ENCODE data around the gene GPR152. TPM values are rescaled to one million over a fixed set of nuclear protein-coding genes. Genes with fewer than 3 reads are reported as not detected.

GPR152 gene
- total RNA-seq, 1 donor = not detected

DNA sequence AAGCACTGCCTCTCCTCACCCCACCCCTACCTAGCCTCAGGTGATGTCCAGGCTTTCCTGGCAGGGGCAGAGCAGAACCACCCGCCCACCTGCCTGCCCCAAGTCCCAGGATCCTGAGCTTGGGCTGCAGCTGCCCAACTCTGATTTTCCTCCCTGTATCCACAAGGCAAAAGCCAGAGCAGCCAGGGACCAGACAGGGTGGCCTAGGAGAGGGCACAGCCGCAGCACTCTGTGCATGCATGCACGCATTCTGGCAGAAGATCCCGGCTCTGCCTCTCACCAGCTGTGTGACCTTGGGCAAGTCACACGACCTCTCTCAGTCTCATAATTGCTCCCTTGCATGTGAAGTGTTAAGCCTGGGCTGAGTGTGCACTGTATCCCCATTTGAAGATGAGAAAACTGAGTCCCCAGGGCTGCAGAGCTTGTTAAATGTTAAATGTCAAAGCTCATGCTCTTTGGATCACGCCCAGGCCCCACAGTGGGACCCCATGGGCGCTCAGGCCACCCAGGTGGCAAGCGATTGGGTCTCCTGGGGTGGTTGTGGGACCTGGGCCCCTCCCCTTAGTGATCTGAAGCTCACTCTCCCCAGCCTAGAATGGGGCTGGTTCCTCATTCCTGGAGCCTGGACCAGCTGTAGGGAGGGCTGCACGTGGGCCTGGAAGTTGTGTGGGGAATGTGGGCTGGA is 39.9 kb downstream of the GPR152 start:
- no peaks in the 10 kb centered on the region for H3K36me3 ChIP-seq (ENCODE audit: insufficient read depth, low read length)
- no peak overlapping the region for H2AFZ ChIP-seq (ENCODE audit: low read length)
- TF ChIP-seq, protein P1, sequence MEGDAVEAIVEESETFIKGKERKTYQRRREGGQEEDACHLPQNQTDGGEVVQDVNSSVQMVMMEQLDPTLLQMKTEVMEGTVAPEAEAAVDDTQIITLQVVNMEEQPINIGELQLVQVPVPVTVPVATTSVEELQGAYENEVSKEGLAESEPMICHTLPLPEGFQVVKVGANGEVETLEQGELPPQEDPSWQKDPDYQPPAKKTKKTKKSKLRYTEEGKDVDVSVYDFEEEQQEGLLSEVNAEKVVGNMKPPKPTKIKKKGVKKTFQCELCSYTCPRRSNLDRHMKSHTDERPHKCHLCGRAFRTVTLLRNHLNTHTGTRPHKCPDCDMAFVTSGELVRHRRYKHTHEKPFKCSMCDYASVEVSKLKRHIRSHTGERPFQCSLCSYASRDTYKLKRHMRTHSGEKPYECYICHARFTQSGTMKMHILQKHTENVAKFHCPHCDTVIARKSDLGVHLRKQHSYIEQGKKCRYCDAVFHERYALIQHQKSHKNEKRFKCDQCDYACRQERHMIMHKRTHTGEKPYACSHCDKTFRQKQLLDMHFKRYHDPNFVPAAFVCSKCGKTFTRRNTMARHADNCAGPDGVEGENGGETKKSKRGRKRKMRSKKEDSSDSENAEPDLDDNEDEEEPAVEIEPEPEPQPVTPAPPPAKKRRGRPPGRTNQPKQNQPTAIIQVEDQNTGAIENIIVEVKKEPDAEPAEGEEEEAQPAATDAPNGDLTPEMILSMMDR (IDR thresholded peaks at IDR 0.05; ENCODE audit: extremely low read depth, low read depth, low read length) = no peak
- H3K4me2 ChIP-seq (ENCODE audit: insufficient read depth, low read length) = no peak overlapping the region
- H3K27ac ChIP-seq (ENCODE audit: low read depth, low read length) = no peak overlapping the region
- H3K27me3 ChIP-seq (ENCODE audit: insufficient read depth, low read length) = peaks cover 63% of the 10 kb centered on the region
- no peak for DNase-seq (ENCODE audit: insufficient read length, low spot score, missing footprints)
- no peak overlapping the region for H3K4me3 ChIP-seq (ENCODE audit: insufficient read depth, low read length)
- peaks cover 5% of the 10 kb centered on the region for H4K20me1 ChIP-seq (ENCODE audit: insufficient read depth, low read length)
- peaks cover 3% of the 10 kb centered on the region for H3K4me1 ChIP-seq (ENCODE audit: insufficient read depth, low read length)
- H3K79me2 ChIP-seq (ENCODE audit: insufficient read depth, low read length) = no peaks in the 10 kb centered on the region
- no peaks in the 10 kb centered on the region for H3K9me3 ChIP-seq (ENCODE audit: low read depth, low read length)

DNA sequence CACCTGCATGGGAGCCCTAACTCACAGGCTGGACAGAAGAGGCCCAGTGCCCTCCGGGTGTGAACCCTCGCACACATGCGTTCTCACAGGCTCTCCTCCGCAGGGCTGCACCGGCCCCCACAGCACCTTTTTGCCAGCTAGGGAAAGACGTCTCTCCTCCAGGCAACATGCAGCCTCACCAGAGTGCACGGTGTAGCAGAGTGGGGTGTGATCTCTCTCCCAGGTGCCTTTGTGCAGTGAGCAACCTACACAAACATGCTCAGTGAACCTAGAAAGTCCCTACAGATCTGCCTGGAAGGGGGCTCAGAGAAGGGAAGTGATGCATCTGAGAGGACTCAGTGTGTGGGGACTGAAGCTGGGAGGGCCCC is 40.8 kb downstream of the GPR152 start:
- Histone ChIP-seq H3K4me3 (ENCODE audit: insufficient read depth, low read length) (no peak overlapping the region), H3K4me1 (ENCODE audit: insufficient read depth, low read length) (peaks cover 1% of the 10 kb centered on the region), H3K4me2 (ENCODE audit: insufficient read depth, low read length) (no peak overlapping the region), H3K36me3 (ENCODE audit: insufficient read depth, low read length) (no peaks in the 10 kb centered on the region), H3K27me3 (ENCODE audit: insufficient read depth, low read length) (peaks cover 63% of the 10 kb centered on the region), H2AFZ (ENCODE audit: low read length) (no peak overlapping the region), H3K27ac (ENCODE audit: low read depth, low read length) (no peak overlapping the region), H3K9me3 (ENCODE audit: low read depth, low read length) (no peaks in the 10 kb centered on the region), H3K79me2 (ENCODE audit: insufficient read depth, low read length) (no peaks in the 10 kb centered on the region), H4K20me1 (ENCODE audit: insufficient read depth, low read length) (peaks cover 1% of the 10 kb centered on the region)
- TF ChIP-seq, protein P1 (IDR thresholded peaks at IDR 0.05; ENCODE audit: extremely low read depth, low read depth, low read length) = no peak
- DNase-seq (ENCODE audit: insufficient read length, low spot score, missing footprints) = no peak

DNA sequence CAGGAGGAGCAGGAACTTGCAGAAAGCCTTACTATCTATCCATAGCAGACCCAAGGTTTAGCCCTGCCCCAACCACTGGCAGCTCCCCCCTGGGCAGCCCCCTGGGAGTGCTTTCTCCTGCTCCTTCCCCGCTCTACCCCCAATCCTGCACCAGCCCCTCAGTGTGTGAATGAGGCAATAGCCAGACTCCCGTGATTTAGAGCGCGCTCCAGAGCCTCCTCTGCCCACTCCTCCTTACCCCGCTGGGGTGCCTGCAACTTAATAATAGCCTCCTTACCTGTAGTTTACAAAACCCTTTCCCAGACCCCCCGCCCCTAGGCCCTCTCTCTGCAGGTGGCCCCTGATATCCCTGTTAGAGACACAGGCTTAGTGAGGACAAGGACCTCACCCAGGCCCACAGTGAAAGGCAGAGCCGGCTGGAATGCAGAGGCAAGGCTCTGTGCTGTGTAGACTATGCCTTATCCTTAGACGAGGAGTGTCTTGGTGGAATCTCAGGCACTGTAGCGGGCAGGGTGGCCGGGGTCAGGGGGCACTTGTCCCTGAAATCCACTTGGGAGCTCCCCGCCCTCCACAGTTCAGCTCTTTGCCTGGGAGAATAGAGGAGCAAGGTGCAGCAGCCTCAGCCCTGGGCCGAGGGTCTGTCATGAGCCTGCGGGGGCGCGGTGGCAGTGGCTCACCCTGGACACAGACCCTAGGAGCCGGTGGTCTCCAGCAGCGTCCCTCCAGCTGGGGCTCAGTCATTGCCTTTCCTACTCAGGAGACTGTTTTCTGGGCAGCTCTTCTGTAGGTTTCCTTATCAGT is 41.3 kb downstream of the GPR152 start:
- H3K27me3 ChIP-seq (ENCODE audit: insufficient read depth, low read length) = peaks cover 63% of the 10 kb centered on the region
- no peak overlapping the region for H2AFZ ChIP-seq (ENCODE audit: low read length)
- DNase-seq (ENCODE audit: insufficient read length, low spot score, missing footprints) = no peak
- H3K4me3 ChIP-seq (ENCODE audit: insufficient read depth, low read length) = no peak overlapping the region
- H4K20me1 ChIP-seq (ENCODE audit: insufficient read depth, low read length) = no peaks in the 10 kb centered on the region
- H3K4me1 ChIP-seq (ENCODE audit: insufficient read depth, low read length) = no peaks in the 10 kb centered on the region
- TF ChIP-seq, protein P1 (IDR thresholded peaks at IDR 0.05; ENCODE audit: extremely low read depth, low read depth, low read length) = no peak
- H3K27ac ChIP-seq (ENCODE audit: low read depth, low read length) = no peak overlapping the region
- no peak overlapping the region for H3K4me2 ChIP-seq (ENCODE audit: insufficient read depth, low read length)
- H3K36me3 ChIP-seq (ENCODE audit: insufficient read depth, low read length) = no peaks in the 10 kb centered on the region
- no peaks in the 10 kb centered on the region for H3K9me3 ChIP-seq (ENCODE audit: low read depth, low read length)
- H3K79me2 ChIP-seq (ENCODE audit: insufficient read depth, low read length) = no peaks in the 10 kb centered on the region

DNA sequence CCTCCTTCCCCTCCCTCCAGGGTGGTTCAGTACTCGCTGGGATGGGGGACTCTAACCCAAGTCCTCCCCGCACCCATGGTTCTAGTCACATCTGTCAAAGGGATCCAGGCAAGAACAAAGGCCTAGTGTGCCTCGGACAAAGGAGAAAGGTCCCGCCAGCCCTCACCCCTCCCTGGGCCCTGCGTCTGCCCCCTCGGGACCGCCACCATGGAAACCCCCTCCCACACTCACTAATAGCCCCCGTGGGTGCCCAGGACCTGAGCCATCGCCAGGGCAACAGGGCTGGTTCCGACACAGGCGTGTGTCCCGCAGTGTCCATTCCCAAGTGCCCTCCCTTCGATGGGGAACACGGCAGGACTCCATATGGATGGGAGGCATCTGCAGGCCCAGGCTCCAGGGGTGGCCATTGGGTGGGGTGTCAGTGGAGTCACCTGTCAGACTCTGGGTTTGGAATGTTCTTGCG is 42.1 kb downstream of the GPR152 start:
- no peaks in the 10 kb centered on the region for H3K36me3 ChIP-seq (ENCODE audit: insufficient read depth, low read length)
- H3K4me2 ChIP-seq (ENCODE audit: insufficient read depth, low read length) = no peak overlapping the region
- no peaks in the 10 kb centered on the region for H3K79me2 ChIP-seq (ENCODE audit: insufficient read depth, low read length)
- H3K27me3 ChIP-seq (ENCODE audit: insufficient read depth, low read length) = peaks cover 63% of the 10 kb centered on the region
- H4K20me1 ChIP-seq (ENCODE audit: insufficient read depth, low read length) = no peaks in the 10 kb centered on the region
- H3K4me1 ChIP-seq (ENCODE audit: insufficient read depth, low read length) = no peaks in the 10 kb centered on the region
- no peak overlapping the region for H2AFZ ChIP-seq (ENCODE audit: low read length)
- TF ChIP-seq, protein P1 (IDR thresholded peaks at IDR 0.05; ENCODE audit: extremely low read depth, low read depth, low read length) = no peak
- H3K27ac ChIP-seq (ENCODE audit: low read depth, low read length) = no peak overlapping the region
- DNase-seq (ENCODE audit: insufficient read length, low spot score, missing footprints) = no peak
- no peaks in the 10 kb centered on the region for H3K9me3 ChIP-seq (ENCODE audit: low read depth, low read length)
- H3K4me3 ChIP-seq (ENCODE audit: insufficient read depth, low read length) = no peak overlapping the region
